ENCODE results near the gene PARD3B.
A peak's percentile ranks its signal among the peaks of the same experiment; 100 is the strongest.

The PARD3B gene

GRCh38 chr2:205030695-205031094 lies 485.4 kb downstream of the PARD3B start:
- DNase-seq = no peak

- no peak for DNase-seq
Observed at GRCh38 chr2:205032093-205032551, 486.8 kb downstream of the PARD3B start.

- no peak for DNase-seq
Observed at GRCh38 chr2:205033431-205033830, 488.2 kb downstream of the PARD3B start.

- no peak for DNase-seq
Observed at GRCh38 chr2:205034034-205034433, 488.8 kb downstream of the PARD3B start.

GRCh38 chr2:205040323-205040722 lies 495.0 kb downstream of the PARD3B start:
- DNase-seq = no peak

- DNase-seq = no peak
Observed at GRCh38 chr2:205041472-205042130, 496.3 kb downstream of the PARD3B start.

GRCh38 chr2:205043285-205043684 lies 498.0 kb downstream of the PARD3B start:
- DNase-seq = no peak

GRCh38 chr2:205045706-205046105 lies 500.4 kb downstream of the PARD3B start:
- DNase-seq = no peak

- no peak for DNase-seq
Observed at GRCh38 chr2:205047273-205047839, 502.1 kb downstream of the PARD3B start.

GRCh38 chr2:205051417-205051816 lies 506.1 kb downstream of the PARD3B start:
- DNase-seq = no peak

- no peak for DNase-seq
Observed at GRCh38 chr2:205052781-205053180, 507.5 kb downstream of the PARD3B start.

- peak; percentile 7 for DNase-seq
Observed at GRCh38 chr2:205053827-205054410, 508.6 kb downstream of the PARD3B start.

GRCh38 chr2:205054789-205055188 lies 509.5 kb downstream of the PARD3B start:
- no peak for DNase-seq

GRCh38 chr2:205055251-205055650 lies 510.0 kb downstream of the PARD3B start:
- DNase-seq = no peak

GRCh38 chr2:205056151-205056561 lies 510.9 kb downstream of the PARD3B start:
- peak; percentile 6 for DNase-seq

GRCh38 chr2:205058409-205058808 lies 513.1 kb downstream of the PARD3B start:
- peak; percentile 6 for DNase-seq

GRCh38 chr2:205060269-205060668 lies 515.0 kb downstream of the PARD3B start:
- DNase-seq = peak; percentile 70

GRCh38 chr2:205066081-205066480 lies 520.8 kb downstream of the PARD3B start:
- no peak for DNase-seq

- DNase-seq = no peak
Observed at GRCh38 chr2:205069928-205070327, 524.7 kb downstream of the PARD3B start.

- no peak for DNase-seq
Observed at GRCh38 chr2:205070889-205071288, 525.6 kb downstream of the PARD3B start.

GRCh38 chr2:205073433-205074020 lies 528.3 kb downstream of the PARD3B start:
- DNase-seq = no peak

- no peak for DNase-seq
Observed at GRCh38 chr2:205076405-205076804, 531.1 kb downstream of the PARD3B start.

- DNase-seq = no peak
Observed at GRCh38 chr2:205077159-205077558, 531.9 kb downstream of the PARD3B start.

GRCh38 chr2:205078762-205079161 lies 533.5 kb downstream of the PARD3B start:
- DNase-seq = no peak

Measured in EL (cell line).